HG03378 (cell line): ENCODE data around the gene DNAH8.
A peak's percentile ranks its signal among the peaks of the same experiment; 100 is the strongest.

Experiments
- ATAC-seq: cut with Tn5 transposase; IDR thresholded peaks from one replicate; pipeline ENCODE4 v1.9.1; 2021; ENCODE audit warnings: mild to moderate bottlenecking, moderate library complexity; ENCODE audit not compliant: unreplicated experiment

Gene DNAH8

DNA sequence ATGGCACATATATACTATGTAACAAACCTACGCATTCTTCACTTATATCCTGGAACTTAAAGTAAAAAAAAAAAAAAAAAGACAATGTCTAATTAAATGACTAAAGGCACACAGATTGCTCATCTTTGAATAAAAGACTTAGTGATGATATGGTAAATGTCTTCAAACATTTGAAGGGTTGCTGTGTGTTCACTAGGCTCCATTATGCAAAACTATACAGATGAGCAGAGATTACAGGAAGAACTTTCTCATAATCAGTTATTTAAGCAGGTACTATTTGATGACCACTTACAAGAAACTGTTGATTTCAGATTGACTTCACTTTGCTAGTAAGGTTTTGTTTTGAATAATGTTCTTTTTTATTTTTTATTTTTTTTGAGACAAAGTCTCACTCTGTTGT lies 34.4 kb downstream of the DNAH8 start:
- no peak for ATAC-seq

- ATAC-seq = no peak
Observed at GRCh38 chr6:38750968-38751615, 36.0 kb downstream of the DNAH8 start.

DNA sequence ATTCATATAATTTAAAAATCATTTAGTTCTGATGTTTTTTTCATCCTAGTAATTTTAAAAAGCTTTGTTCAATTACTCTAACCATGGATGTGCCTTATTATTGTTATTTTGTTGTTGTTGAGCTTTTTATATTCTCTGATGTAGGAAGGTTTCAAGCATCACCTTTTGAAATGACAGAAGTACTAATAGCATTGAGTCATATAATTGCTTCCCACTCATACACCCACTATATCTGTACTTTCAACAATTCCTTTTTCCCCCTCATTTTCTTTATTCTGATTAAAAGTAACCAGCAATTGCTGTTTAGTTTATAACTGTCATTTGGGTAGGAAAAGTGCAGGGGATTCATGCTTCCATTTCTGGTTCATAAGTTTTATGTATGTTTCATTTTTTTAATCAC lies 38.6 kb downstream of the DNAH8 start:
- no peak for ATAC-seq

- ATAC-seq = no peak
Observed at GRCh38 chr6:38755207-38755606, 40.1 kb downstream of the DNAH8 start.

- no peak for ATAC-seq
Observed at GRCh38 chr6:38755874-38756273, 40.8 kb downstream of the DNAH8 start.

GRCh38 chr6:38760097-38760496 lies 45.0 kb downstream of the DNAH8 start:
- no peak for ATAC-seq

GRCh38 chr6:38762848-38763247 lies 47.7 kb downstream of the DNAH8 start:
- no peak for ATAC-seq

- ATAC-seq = no peak
Observed at GRCh38 chr6:38767560-38767959, 52.4 kb downstream of the DNAH8 start.

- no peak for ATAC-seq
Observed at GRCh38 chr6:38773338-38773737, 58.2 kb downstream of the DNAH8 start.

DNA sequence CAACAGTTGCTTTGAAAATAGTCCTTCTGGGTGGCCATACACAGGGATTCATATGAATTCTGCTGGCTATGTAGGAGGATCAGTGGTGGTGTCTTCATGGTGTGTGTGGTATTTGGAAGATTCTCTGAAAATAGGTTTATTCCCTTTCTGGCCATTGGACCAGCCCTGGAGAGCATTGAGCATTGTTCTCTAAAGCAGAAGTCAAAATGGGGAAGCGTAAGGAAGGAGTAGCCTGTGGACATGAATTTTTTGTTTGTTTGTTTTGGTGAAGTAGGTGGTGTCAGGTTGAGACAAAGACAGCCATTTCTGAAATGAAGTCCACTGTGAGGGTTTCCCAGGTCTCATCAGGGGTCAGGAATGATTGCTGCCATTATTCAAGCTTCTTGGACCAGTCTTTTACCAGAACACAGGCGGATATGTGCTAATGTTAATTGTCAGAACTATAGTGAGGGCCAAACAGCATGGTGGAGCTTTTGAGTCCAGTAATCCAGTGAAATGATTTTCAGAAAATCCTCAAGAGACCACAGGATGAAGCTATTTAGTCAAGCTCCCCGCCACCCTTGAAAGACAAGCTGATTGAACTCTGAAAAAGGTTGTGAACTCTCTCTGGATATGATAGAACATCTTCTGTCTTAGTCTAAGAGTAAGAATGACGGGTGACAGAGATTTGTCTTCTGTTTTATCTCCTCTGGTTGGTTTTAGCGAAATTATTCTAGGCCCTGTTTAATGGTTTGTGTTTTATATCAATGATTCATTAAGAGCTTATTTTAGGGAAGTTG lies 60.0 kb downstream of the DNAH8 start:
- ATAC-seq = no peak

DNA sequence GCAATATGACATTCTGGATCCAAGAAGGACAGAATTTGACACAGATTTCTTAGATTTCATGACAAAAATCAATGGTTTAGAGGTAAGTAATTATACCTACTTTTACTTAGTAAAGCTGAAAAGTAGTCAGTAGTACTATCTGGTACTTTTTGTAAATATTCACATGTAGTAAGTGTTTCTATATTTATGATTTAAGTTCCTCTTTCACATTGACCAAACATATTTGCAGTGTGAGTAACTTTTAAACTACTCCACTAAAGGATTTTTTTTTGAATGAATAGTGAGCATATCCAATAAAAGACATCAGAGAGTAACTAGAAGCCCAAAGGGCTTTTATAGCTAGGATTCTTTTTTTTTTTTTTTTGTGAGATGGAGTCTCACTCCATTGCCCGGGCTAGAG lies 60.8 kb downstream of the DNAH8 start:
- peak; percentile 66 for ATAC-seq

GRCh38 chr6:38776515-38776914 lies 61.4 kb downstream of the DNAH8 start:
- no peak for ATAC-seq

DNA sequence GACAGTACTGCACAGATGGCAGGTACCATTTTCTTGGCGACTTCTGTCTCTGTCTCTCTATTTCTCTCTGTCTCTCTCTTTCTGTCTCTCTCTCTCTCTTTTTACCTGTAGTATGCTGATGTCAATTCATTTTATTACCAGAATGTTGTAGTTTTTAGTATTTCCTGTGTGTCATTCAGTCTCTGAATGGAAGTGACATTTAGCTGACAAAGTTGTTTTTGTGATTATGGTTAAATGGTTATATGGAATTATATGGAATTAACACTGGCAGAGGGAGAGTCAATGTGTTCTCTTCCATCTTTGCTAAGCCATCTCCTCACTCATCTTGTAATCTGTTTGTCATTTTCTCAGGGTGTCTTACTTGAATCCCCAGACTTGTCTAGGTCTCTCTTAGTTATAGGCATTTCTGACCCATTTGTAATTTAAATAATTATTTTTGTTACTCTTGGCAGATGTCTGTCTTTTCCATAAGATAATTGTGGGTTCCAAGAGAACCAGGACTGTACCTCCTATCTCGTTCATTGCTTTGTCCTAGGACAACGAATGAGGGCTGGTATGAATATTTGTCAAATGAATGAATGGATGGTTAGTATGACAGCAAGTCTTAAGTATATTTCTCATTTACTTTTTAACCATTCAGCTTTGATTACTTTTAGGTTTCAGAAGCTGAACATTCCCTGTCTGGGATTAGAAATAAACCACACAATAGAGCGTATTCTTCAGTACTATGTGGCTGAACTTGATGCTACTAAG lies 64.4 kb downstream of the DNAH8 start:
- ATAC-seq = no peak

DNA sequence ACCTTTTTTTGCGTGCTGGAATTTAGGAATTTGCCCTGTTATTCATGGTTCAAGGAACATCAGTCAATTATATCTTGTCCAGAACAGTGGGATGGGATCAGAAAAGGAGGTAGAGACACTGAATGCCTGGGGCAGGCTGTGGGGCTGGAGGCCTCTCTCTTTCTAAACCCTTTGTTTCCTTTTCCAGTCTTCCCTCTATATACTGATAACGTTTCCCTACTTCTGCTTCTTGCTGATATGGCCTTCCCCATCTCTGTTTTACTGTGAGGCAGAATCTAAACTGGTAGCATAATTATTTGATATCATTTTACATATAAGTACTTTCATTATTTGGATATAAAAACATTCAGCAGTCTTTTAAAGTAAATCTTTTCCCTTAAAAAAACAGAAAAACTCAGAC lies 67.5 kb downstream of the DNAH8 start:
- no peak for ATAC-seq

- ATAC-seq = no peak
Observed at GRCh38 chr6:38783443-38784228, 68.5 kb downstream of the DNAH8 start.

DNA sequence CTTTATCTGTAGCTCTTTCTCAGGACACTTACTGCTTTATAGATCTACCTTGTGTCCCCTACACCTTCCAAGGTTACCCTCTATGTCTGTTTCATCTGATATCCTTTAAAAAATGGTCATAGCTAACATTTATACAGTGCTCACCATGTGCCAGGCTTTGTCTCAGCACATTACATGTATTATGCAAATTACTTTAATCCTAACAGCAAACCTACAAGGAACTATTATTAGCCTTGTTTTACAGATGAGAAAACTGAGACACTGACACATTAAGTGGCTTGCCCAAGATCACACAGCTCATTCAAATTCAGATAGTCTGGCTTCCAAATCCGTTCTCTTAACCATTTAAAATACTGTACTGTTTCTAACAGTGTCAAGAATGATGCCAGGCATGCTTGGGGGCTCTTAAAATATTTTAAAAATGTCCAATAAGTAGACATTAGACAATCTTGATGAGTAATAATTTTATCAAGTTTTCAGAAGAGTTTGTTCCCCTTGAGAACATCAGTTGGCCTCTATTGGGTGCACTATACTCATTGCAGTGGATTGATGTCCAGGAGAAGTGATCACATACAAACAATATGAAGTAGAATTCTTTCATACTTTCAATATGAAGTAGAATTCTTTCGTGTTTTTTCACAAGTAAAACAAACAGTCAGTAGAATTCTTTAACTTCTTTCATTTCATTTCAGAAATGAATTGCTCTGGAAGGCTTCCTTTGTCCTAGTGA lies 69.6 kb downstream of the DNAH8 start:
- ATAC-seq = no peak

- ATAC-seq = no peak
Observed at GRCh38 chr6:38786486-38786885, 71.4 kb downstream of the DNAH8 start.

DNA sequence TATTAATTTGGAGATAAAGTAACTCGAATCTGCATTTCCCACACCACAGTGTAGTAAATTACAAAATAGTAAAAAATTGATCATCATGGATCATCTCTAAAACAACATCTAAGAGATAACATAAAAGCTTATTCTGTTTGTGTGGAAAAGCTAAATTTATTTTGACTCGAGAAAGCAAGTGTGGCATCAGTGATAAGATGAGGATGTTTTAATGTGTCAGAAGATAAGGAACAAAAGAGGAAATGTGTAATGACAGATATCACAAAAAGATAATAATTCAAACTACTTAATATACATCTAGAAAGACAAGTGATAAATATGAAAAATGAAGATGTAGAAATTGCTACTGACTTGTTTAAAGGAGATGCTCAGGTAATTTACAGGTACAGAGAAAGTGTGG lies 74.1 kb downstream of the DNAH8 start:
- ATAC-seq = no peak

GRCh38 chr6:38792356-38792755 lies 77.2 kb downstream of the DNAH8 start:
- ATAC-seq = no peak

DNA sequence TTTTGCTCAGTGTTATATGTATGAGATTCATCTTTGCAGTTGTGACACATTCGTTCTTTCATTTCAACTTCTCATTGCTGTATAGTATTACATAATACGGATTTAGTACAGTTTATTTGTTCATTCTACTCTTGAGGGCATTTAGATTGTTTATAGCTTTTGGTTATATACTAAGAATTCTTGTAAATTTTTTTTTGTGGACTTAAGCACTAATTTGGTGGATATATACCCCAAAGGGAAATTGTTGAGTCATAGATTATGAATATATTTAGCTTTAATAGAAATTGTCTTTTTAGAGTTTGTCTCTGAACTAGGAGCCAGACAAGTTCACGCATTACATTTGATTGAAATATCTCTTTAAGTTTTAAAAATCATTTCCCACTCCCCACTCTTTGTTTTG lies 79.6 kb downstream of the DNAH8 start:
- no peak for ATAC-seq
